ENCODE results near the gene DEFB124.

- TF ChIP-seq SIN3A (IDR thresholded peaks at IDR 0.05; ENCODE audit: borderline replicate concordance, insufficient read depth, low read length) (no peak), TAF1 (IDR thresholded peaks at IDR 0.05; ENCODE audit: borderline replicate concordance, insufficient read depth, low read length) (no peak), POLR2AphosphoS5 (IDR thresholded peaks at IDR 0.05; ENCODE audit: low read depth, low read length) (no peak), REST (IDR thresholded peaks at IDR 0.05; ENCODE audit: insufficient read depth in 1 of 2, low read depth in 2 of 2, low read length in 2 of 2) (no peak)
These were observed 25.2 kb downstream of the DEFB124 start for GRCh38 chr20:31449511-31450414.

Measured in PFSK-1 (cell line).